GM21423 (cell line): ENCODE data around the gene ACP5.

Experiments
- ATAC-seq: cut with Tn5 transposase; IDR thresholded peaks from one replicate; pipeline ENCODE4 v1.9.1; 2021; ENCODE audit warnings: mild to moderate bottlenecking, moderate library complexity; ENCODE audit not compliant: unreplicated experiment

ACP5 gene

DNA sequence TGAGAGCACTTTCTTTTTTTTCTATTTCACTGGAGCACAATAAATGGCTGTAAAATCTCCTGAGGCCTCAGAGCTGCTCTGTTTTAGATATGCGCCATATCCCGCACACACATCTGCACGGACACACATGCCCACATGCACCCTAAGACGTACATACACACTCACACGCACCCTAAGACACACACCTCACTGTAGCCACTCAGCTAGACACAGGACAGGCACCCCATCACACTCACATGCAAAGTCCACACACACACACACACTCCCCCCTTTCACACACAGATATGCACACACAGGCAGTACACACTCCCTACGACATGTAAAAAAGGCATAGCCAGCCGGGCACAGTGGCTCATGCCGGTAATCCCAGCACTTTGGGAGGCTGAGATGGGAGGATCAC is 27.2 kb downstream of the ACP5 start:
- ATAC-seq, result no peak

- ATAC-seq, result no peak
Measured at GRCh38 chr19:11549386-11549953, 28.0 kb downstream of the ACP5 start.

- ATAC-seq, result no peak
Measured at GRCh38 chr19:11547929-11548700, 29.3 kb downstream of the ACP5 start.

- no peak for ATAC-seq
Measured at GRCh38 chr19:11541238-11541637, 36.2 kb downstream of the ACP5 start.

- ATAC-seq, result no peak
Measured at GRCh38 chr19:11540645-11541044, 36.8 kb downstream of the ACP5 start.

DNA sequence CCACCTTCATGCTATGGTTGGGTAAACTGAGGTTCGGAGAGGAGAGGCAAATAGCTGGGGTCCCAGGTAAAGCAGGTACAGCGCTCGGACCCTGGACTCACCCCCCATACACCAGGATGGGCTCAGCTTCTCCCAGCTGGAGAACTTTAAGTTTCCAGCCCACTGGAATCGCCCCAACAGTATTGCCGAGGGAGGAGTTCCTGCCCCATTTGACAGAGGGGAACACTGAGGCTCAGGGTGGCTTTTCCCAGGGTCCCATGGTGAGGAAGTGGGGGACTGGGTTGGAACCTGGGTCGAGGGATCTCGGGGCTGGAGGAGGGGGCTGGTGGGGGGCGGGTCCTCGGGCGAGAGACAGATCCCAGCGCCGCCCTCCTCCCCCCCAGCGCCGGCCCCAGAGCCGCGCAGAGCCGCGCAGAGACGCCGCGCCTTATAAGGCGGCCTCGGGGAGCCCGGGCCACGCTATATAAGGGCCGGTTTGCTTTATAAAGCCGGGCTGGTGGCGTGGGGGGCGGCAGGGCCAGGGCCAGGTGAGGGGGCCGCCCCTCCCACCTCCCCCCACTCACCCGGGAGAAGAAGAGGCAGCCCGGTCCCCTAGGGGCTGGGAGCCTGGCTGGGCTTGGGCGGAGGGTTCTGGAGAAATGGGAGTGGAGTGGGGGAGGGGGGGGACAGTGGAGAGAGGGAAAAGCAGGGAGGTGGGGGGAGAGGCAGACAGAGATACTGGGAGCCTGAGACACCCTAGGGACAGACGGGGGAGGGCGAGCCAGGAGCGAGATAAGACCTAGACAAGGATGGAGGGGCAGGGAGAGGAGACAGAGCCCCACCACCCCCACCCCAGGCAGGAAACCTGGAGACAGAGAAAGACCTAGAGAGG is 37.7 kb downstream of the ACP5 start:
- ATAC-seq, result no peak

DNA sequence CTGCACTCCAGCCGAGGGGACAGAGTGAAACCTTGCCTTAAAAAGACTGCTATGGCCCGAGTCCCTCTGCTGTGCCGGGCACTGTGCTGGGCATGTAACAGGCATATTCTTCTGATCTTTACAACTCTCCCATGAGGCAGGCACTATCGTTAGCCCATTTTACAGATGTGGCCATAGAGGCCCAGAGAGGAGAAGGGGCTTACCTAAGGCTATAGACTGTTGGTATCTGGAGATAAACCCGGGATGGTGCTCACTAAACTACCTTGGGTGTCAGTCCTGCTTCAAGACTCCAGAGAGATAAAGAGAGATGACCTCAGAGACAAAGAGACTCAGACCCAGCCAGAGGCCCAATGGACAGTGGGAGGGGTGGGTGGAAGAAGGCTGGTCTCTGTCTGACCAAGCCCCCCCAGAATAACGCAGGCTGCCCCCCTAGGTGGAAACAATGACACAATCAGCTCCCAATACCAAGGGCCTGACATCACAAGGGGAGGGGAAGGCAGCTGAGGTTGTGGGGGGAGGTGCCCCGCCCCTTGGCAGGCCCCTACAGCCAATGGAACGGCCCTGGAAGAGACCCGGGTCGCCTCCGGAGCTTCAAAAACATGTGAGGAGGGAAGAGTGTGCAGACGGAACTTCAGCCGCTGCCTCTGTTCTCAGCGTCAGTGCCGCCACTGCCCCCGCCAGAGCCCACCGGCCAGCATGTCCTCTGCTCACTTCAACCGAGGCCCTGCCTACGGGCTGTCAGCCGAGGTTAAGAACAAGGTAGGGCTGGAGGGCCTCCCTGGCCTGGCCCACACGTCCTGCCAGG is 39.0 kb downstream of the ACP5 start, which contains the start of gene CNN1:
TSS of gene CNN1 (plus strand) at position 620 of the 805 bp plus-strand sequence. CDS start at position 697, 77 bp downstream.
- ATAC-seq, result no peak

GRCh38 chr19:11535792-11536595 is 41.5 kb downstream of the ACP5 start:
- ATAC-seq, result peak; percentile 69

DNA sequence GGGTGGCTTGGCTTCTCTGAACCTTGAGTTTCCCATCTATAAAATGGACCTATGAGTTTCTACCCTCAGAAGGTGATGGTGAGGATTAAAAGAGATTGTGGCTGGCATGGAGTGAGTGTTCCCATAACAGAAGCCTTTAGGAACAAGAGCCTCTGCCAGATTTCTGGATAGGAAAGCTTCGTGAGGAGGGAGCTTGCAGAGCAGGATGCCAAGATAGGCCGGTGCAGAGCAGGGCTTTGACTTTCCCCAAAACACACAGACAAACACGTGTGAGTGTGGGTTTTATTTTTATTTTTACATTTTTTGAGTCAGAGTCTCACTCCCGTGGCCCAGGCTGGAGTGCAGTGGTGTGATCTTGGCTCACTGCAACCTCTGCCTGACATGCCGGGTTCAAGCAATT is 42.5 kb downstream of the ACP5 start:
- ATAC-seq, result no peak

- ATAC-seq, result no peak
Measured at GRCh38 chr19:11534538-11534937, 42.9 kb downstream of the ACP5 start.

- no peak for ATAC-seq
Measured at GRCh38 chr19:11530432-11530831, 47.0 kb downstream of the ACP5 start.

DNA sequence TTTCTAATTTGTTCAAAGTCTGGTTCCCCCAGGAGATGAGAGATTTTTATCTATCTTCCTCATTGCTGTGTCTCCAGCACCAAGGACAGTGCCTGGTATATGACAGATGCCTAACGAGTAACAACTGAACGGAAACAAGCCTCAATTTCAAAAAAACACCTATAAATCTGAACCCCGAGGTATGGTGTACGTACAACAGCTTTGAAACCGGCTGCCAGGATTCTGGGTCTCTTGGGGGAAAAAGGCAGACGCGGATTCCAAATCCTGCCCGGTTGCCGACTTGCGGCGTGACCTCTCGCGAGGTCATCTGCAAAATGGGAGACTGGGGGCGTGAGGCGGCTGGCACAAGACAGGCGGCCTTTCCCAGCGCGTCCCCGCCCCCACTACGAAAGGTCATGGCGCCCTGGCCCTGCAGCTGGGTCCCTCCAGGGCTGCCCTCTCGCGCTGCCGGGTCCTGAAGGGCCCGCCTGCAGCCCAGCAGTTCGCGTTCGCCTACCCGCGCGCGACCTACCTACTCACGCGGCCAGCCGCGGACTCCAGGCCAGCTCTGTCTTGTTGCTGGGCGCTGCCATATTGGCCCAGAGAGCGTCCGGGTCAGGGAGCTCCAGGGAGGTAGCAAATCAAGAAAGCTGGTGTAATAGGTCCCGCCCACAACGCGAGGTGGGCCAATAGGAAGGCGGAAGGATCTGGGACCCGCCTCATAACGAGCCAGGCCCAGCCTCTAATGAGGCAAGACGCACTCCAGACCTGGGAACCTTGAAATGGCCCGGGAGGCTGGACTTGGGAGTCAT is 48.7 kb downstream of the ACP5 start, which contains the start of gene ECSIT:
TSS of gene ECSIT (minus strand) at position 584 of the 791 bp plus-strand sequence. CDS start 9,964 bp downstream, outside the sequence.
- peak; percentile 95 for ATAC-seq
